Measurements from ENCODE around the gene ABLIM3.

ABLIM3 gene

GRCh38 chr5:149166591-149167100 is 25.4 kb downstream of the ABLIM3 start:
- TF ChIP-seq CTCF (IDR thresholded peaks at IDR 0.05; ENCODE audit: insufficient read depth, low read length) (no peak), REST (IDR thresholded peaks at IDR 0.05; ENCODE audit: insufficient replicate concordance, low read depth) (no peak), POLR2AphosphoS5 (IDR thresholded peaks at IDR 0.05; ENCODE audit: low read depth) (no peak), GABPA (IDR thresholded peaks at IDR 0.05; ENCODE audit: low read depth) (no peak), SPI1 (IDR thresholded peaks at IDR 0.05; ENCODE audit: borderline replicate concordance, low read depth) (no peak)
- no peak overlapping the region for H3K4me3 ChIP-seq (replicated peaks; ENCODE audit: insufficient read depth, low read length)
- DNase-seq (ENCODE audit: low read depth in 1 of 2, low spot score in 1 of 2), result no peak
- H3K27me3 ChIP-seq (ENCODE audit: insufficient read depth, poor library complexity, severe bottlenecking), result peaks cover 16% of the 10 kb centered on the region
- no peak overlapping the region for H3K27ac ChIP-seq (replicated peaks)

- Histone ChIP-seq H3K27ac (replicated peaks) (no peak overlapping the region), H3K27me3 (ENCODE audit: insufficient read depth, poor library complexity, severe bottlenecking) (peaks cover 13% of the 10 kb centered on the region), H3K4me3 (replicated peaks; ENCODE audit: insufficient read depth, low read length) (no peak overlapping the region)
- no peak for DNase-seq (ENCODE audit: low read depth in 1 of 2, low spot score in 1 of 2)
- TF ChIP-seq CTCF (IDR thresholded peaks at IDR 0.05; ENCODE audit: insufficient read depth, low read length) (no peak), GABPA (IDR thresholded peaks at IDR 0.05; ENCODE audit: low read depth) (no peak), SPI1 (IDR thresholded peaks at IDR 0.05; ENCODE audit: borderline replicate concordance, low read depth) (no peak), POLR2AphosphoS5 (IDR thresholded peaks at IDR 0.05; ENCODE audit: low read depth) (no peak), REST (IDR thresholded peaks at IDR 0.05; ENCODE audit: insufficient replicate concordance, low read depth) (no peak)
Measured at GRCh38 chr5:149168276-149168906, 27.1 kb downstream of the ABLIM3 start.

- Histone ChIP-seq H3K27ac (replicated peaks) (no peak overlapping the region), H3K4me3 (replicated peaks; ENCODE audit: insufficient read depth, low read length) (no peak overlapping the region), H3K27me3 (ENCODE audit: insufficient read depth, poor library complexity, severe bottlenecking) (peaks cover 7% of the 10 kb centered on the region)
- no peak for DNase-seq (ENCODE audit: low read depth in 1 of 2, low spot score in 1 of 2)
- TF ChIP-seq GABPA (IDR thresholded peaks at IDR 0.05; ENCODE audit: low read depth), result no peak
- no peak for TF ChIP-seq REST (IDR thresholded peaks at IDR 0.05; ENCODE audit: insufficient replicate concordance, low read depth)
- TF ChIP-seq POLR2AphosphoS5 (IDR thresholded peaks at IDR 0.05; ENCODE audit: low read depth), result no peak
- TF ChIP-seq CTCF (IDR thresholded peaks at IDR 0.05; ENCODE audit: insufficient read depth, low read length), result no peak
- TF ChIP-seq SPI1 (IDR thresholded peaks at IDR 0.05; ENCODE audit: borderline replicate concordance, low read depth), result no peak
Measured at GRCh38 chr5:149170299-149170698, 29.0 kb downstream of the ABLIM3 start.
